Spinal cord (tissue), 10 donors: Measurements from ENCODE around the gene RPL23. TPM values are rescaled to one million over a fixed set of nuclear protein-coding genes. Genes with fewer than 3 reads are reported as not detected.
"Not testable (repeated sequence)": the region's sequence is repeated elsewhere in the genome, so short reads cannot be mapped to it uniquely, and the experiment has no call there.

Experiments
- DNase-seq, 6 donors: peaks; one replicate each; pipeline versions ENCODE4 v3.0.0 to v3.0.0-alpha.2; 2013 to 2015; ENCODE audit warnings: low spot score in 6 of 6, low read depth in 4 of 6
- H3K27ac ChIP-seq: one replicate; pipeline ENCODE4 v1.5.1; 2013; ENCODE audit warnings: low read depth, low read length, control low read depth
- H3K27me3 ChIP-seq: one replicate; pipeline ENCODE4 v1.6.1; 2013; ENCODE audit warnings: low read length; ENCODE audit not compliant: control insufficient read depth, insufficient read depth
- H3K36me3 ChIP-seq: one replicate; pipeline ENCODE4 v1.6.1; 2013; ENCODE audit warnings: low read length; ENCODE audit not compliant: control insufficient read depth, insufficient read depth
- H3K4me1 ChIP-seq: one replicate; pipeline ENCODE4 v1.6.1; 2013; ENCODE audit warnings: low read length; ENCODE audit not compliant: control insufficient read depth, insufficient read depth
- H3K4me3 ChIP-seq: one replicate; pipeline ENCODE4 v1.5.1; 2013; ENCODE audit warnings: low read depth, low read length, control low read depth
- H3K9me3 ChIP-seq: one replicate; pipeline ENCODE4 v1.6.1; 2013; ENCODE audit warnings: low read length; ENCODE audit not compliant: control insufficient read depth, insufficient read depth
- WGBS: methylation state at CpG from one replicate; pipeline ENCODE4 v1.1.5; 2013; ENCODE audit warnings: missing lambda C conversion rate; ENCODE audit not compliant: insufficient coverage; 5-methylcytosine and 5-hydroxymethylcytosine counted together
- polyA plus RNA-seq, 2 donors: library from polyadenylated mRNA; unstranded; fragments of 120-200 nt; gene quantifications; one replicate each; pipeline ENCODE4 v1.2.1, GENCODE V29; 2013; ENCODE audit not compliant: insufficient read length in 2 of 2
- total RNA-seq, 2 donors: library from RNA; depleted of rRNA in 1 of 2; stranded (reverse); fragments of 120-200 nt in 1 of 2; fragments of >200 nt in 1 of 2; gene quantifications; one replicate each; pipeline versions ENCODE4 v1.2.3 to v1.2.4, GENCODE V29; 2013 to 2014
- donor health status: healthy.

The RPL23 gene
- total and polyA plus RNA-seq, 4 donors: 1,083 to 2,232 (median 1,212) TPM

GRCh38 chr17:38869526-38870258 lies 16.2 kb upstream of the RPL23 start, which contains the start of gene LASP1:
Gene LASP1 (plus strand): TSS chr17:38870058. CDS start chr17:38870190, 132 bp downstream.
- H3K27ac ChIP-seq: peak within 1 kb of the TSS; percentile 99
- peaks cover 12% of the 10 kb centered on the region for H3K36me3 ChIP-seq
- peaks cover 52% of the 10 kb centered on the region for H3K4me1 ChIP-seq
- peak in 4 of 6 donors; percentile 78 to 96 (median 90) for DNase-seq
- peak within 1 kb of the TSS; percentile 100 for H3K4me3 ChIP-seq
- H3K27me3 ChIP-seq: no peaks in the 10 kb centered on the region
- no peaks in the 10 kb centered on the region for H3K9me3 ChIP-seq
- under 1% methylated on average over 73 of the region's 73 CpGs for WGBS

GRCh38 chr17:38868817-38869525 lies 15.4 kb upstream of the RPL23 start:
- peak overlapping the region; percentile 100 for H3K4me3 ChIP-seq
- WGBS: 0% methylated on average over 10 of the region's 26 CpGs
- peaks cover 44% of the 10 kb centered on the region for H3K4me1 ChIP-seq
- no peaks in the 10 kb centered on the region for H3K27me3 ChIP-seq
- H3K9me3 ChIP-seq: no peaks in the 10 kb centered on the region
- peak overlapping the region; percentile 99 for H3K27ac ChIP-seq
- H3K36me3 ChIP-seq: peaks cover 8% of the 10 kb centered on the region
- DNase-seq: peak in 4 of 6 donors; percentile 75 to 97 (median 91)

GRCh38 chr17:38867968-38868816 lies 14.7 kb upstream of the RPL23 start:
- peak overlapping the region; percentile 99 for H3K27ac ChIP-seq
- WGBS: 7% methylated on average over 22 of the region's 25 CpGs
- peak overlapping the region; percentile 100 for H3K4me3 ChIP-seq
- peaks cover 37% of the 10 kb centered on the region for H3K4me1 ChIP-seq
- DNase-seq: peak in 1 of 6 donors; percentile 75
- no peaks in the 10 kb centered on the region for H3K9me3 ChIP-seq
- peaks cover 3% of the 10 kb centered on the region for H3K36me3 ChIP-seq
- H3K27me3 ChIP-seq: no peaks in the 10 kb centered on the region

GRCh38 chr17:38867179-38867967 lies 13.9 kb upstream of the RPL23 start:
- Histone ChIP-seq H3K27me3 (no peaks in the 10 kb centered on the region), H3K9me3 (no peaks in the 10 kb centered on the region), H3K27ac (peak overlapping the region; percentile 99), H3K4me1 (peaks cover 28% of the 10 kb centered on the region), H3K36me3 (peaks cover 3% of the 10 kb centered on the region), H3K4me3 (peak overlapping the region; percentile 100)
- DNase-seq: peak in 3 of 6 donors; percentile 50 to 93 (median 84)
- 15% methylated on average over 12 of the region's 31 CpGs for WGBS

- Histone ChIP-seq H3K4me1 (peaks cover 12% of the 10 kb centered on the region), H3K27ac (no peak overlapping the region), H3K9me3 (no peaks in the 10 kb centered on the region), H3K27me3 (no peaks in the 10 kb centered on the region), H3K4me3 (no peak overlapping the region), H3K36me3 (no peaks in the 10 kb centered on the region)
- 68% methylated on average over 5 of the region's 11 CpGs for WGBS
- DNase-seq: no peak
Observed at GRCh38 chr17:38864636-38865398, 11.3 kb upstream of the RPL23 start.

GRCh38 chr17:38861399-38861843 lies 7.9 kb upstream of the RPL23 start:
- Histone ChIP-seq H3K4me3 (no peak overlapping the region), H3K9me3 (no peaks in the 10 kb centered on the region), H3K27ac (no peak overlapping the region), H3K4me1 (no peaks in the 10 kb centered on the region), H3K36me3 (no peaks in the 10 kb centered on the region), H3K27me3 (no peaks in the 10 kb centered on the region)
- DNase-seq: peak in 1 of 6 donors; percentile 42
- WGBS: no CpG with 5 or more reads among the region's 8 CpGs

GRCh38 chr17:38857271-38857670 lies 3.8 kb upstream of the RPL23 start:
- no peak overlapping the region for H3K27ac ChIP-seq
- H3K9me3 ChIP-seq: no peaks in the 10 kb centered on the region
- no peaks in the 10 kb centered on the region for H3K36me3 ChIP-seq
- no peak overlapping the region for H3K4me3 ChIP-seq
- no peaks in the 10 kb centered on the region for H3K27me3 ChIP-seq
- H3K4me1 ChIP-seq: peaks cover 10% of the 10 kb centered on the region
- no peak for DNase-seq
- WGBS: 58% methylated on average over 3 of the region's 5 CpGs

- WGBS: 87% methylated on average over 25 of the region's 28 CpGs
- H3K27me3 ChIP-seq, DNase-seq, H3K27ac ChIP-seq, H3K9me3 ChIP-seq, H3K36me3 ChIP-seq, H3K4me3 ChIP-seq: not testable (repeated sequence)
- peaks cover 16% of the 10 kb centered on the region for H3K4me1 ChIP-seq
Observed at GRCh38 chr17:38855101-38855714, 1.7 kb upstream of the RPL23 start.
